ENCODE measurements around the gene PRKCE.

DNA sequence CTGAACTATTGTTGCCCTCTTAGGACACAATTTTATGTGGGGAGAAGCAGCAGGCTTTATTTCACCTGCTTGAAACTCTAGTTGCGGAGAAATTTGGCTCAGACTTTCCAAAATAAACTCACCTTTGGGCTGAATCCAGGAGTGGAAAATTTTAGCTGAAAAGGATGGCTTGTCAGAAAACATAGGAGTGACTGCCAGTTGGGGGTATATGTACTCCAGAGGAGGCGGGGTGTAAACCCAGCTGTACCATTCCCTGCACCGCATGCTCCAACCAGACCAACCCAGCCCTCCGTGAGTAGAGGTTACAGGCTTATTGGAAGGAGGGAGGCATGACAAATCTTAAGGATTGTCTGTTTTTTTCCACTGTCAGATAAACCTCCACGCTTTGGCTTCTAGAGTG, 53.8 kb downstream of the PRKCE start:
- no peak for TF ChIP-seq CTCF (IDR thresholded peaks at IDR 0.05)
- no peak for TF ChIP-seq POLR2A (IDR thresholded peaks at IDR 0.05)
